HL-60 (cell line): ENCODE results near the gene RSU1.

ENCODE experiments used
- DNase-seq, 2 experiments: peaks; one replicate each; pipeline ENCODE4 v3.0.0-alpha.2; 2010 to 2020; ENCODE audit warnings: low read depth in 1 of 2, low spot score in 1 of 2
- H3K27ac ChIP-seq: fragments of 250-450 bp; sonication (Bioruptor Pico); replicated peaks from 2 replicates; pipeline ENCODE4 v1.5.1; 2020; ENCODE audit warnings: mild to moderate bottlenecking, moderate library complexity
- H3K27me3 ChIP-seq: fragments of 250-450 bp; sonication (Bioruptor Pico); 2 replicates; pipeline ENCODE4 v1.5.1; 2021; ENCODE audit warnings: mild to moderate bottlenecking, moderate library complexity; ENCODE audit not compliant: insufficient read depth, poor library complexity, severe bottlenecking
- H3K4me3 ChIP-seq: replicated peaks from 2 replicates; pipeline ENCODE4 v1.5.1; 2011; ENCODE audit warnings: mild to moderate bottlenecking, control low read depth, low read length; ENCODE audit not compliant: insufficient read depth
- GABPA ChIP-seq: IDR thresholded peaks from 2 replicates; pipeline ENCODE4 v1.6.1; 2012; ENCODE audit warnings: low read depth
- POLR2AphosphoS5 ChIP-seq: IDR thresholded peaks from 2 replicates; pipeline ENCODE4 v1.6.1; 2012; ENCODE audit warnings: low read depth
- SPI1 ChIP-seq: IDR thresholded peaks from 2 replicates; pipeline ENCODE4 v1.6.1; 2012; ENCODE audit warnings: low read depth, mild to moderate bottlenecking, borderline replicate concordance
- TF ChIP-seq, protein P1 (sequence below): IDR thresholded peaks from one replicate; pipeline ENCODE4 v1.5.1; 2011; ENCODE audit warnings: low read length, control low read depth, inconsistent platforms; ENCODE audit not compliant: insufficient read depth
- TF ChIP-seq, protein P2 (sequence below): IDR thresholded peaks from 2 replicates; pipeline ENCODE4 v1.6.1; 2012; ENCODE audit warnings: low read depth; ENCODE audit not compliant: insufficient replicate concordance

Gene RSU1

DNA sequence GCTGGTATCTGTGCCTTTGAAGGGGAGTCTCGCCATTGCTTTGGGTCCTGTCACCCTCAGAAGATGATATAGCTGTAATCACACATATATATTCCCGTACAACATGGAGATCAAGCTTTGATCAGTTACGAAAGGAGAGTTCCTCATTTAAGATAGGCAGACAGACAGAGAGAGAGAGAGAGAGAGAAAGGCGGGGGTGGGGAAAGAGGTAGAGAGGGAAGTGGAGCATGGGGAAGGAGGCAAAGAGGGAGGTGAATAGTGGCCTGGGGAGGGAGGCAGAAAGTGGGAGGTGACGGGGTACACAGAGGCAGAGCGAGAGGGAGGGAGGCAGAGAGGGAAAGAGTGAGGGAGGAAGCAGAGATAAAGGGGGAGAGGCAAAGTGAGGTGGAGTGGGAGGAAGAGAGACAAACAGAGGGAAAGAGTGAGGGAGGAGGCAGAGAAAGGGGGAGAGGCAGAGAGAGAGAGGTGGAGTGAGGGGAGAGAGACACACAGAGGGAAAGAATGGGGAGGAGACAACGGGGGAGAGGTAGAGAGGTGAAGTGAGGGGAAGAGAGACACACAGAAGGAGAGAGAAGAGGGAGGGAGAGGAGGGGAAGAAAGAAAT is 250.9 kb downstream of the RSU1 start:
- TF ChIP-seq, protein P1, sequence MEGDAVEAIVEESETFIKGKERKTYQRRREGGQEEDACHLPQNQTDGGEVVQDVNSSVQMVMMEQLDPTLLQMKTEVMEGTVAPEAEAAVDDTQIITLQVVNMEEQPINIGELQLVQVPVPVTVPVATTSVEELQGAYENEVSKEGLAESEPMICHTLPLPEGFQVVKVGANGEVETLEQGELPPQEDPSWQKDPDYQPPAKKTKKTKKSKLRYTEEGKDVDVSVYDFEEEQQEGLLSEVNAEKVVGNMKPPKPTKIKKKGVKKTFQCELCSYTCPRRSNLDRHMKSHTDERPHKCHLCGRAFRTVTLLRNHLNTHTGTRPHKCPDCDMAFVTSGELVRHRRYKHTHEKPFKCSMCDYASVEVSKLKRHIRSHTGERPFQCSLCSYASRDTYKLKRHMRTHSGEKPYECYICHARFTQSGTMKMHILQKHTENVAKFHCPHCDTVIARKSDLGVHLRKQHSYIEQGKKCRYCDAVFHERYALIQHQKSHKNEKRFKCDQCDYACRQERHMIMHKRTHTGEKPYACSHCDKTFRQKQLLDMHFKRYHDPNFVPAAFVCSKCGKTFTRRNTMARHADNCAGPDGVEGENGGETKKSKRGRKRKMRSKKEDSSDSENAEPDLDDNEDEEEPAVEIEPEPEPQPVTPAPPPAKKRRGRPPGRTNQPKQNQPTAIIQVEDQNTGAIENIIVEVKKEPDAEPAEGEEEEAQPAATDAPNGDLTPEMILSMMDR = no peak
- TF ChIP-seq SPI1 = peak; percentile 73; the same call in 1 of the 2 replicates

DNA sequence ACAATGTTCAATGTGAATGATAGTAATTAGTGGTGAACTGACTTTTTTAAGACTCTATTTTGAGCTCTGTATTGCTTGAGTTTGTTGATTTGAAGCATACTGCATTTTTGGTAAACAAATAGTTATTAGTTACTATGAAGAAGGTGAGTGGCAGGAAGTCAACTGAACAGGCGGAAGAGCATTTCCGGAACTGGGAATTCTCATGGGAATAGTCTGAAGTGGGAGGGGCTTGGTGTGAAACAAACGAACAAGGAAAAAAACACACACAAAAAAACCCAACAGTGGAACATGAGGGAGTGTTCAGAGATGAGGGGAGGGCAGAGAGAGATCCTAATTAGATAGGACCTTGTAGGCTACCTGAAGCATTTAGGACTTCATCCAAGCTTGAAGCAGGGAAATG is 251.6 kb downstream of the RSU1 start:
- DNase-seq = no peak
- H3K4me3 ChIP-seq = no peak overlapping the region

More for the DNA sequence above, 250.9 kb downstream of the RSU1 start:
- Histone ChIP-seq H3K27me3 (no peaks in the 10 kb centered on the region), H3K27ac (no peak overlapping the region), H3K4me3 (0 out of 2 replicates have a peak overlapping the region, but pooled peaks have one; percentile 6)
- peak; percentile 23 to 42 for DNase-seq

DNA sequence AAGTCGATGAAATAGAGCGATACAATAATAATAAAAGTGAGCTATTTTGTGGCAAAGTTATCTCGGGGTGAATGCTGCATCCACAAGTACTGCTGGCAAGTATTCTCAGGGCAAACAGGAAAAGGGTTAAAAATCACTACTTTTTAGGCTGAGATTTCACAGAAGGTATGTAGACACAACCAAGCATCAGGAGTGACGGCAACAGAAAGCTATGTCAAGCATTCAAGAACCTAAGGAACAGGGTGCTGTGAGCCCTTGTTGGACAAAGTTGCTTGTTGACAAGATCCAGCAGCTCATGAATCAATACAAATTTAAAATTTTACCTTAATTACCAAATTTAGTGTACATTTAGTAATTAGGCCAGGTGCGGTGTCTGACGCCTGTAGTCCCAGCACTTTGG is 254.3 kb downstream of the RSU1 start:
- no peak for DNase-seq
- no peaks in the 10 kb centered on the region for H3K27me3 ChIP-seq
- TF ChIP-seq POLR2AphosphoS5 (no peak), GABPA (no peak), SPI1 (no peak)
- TF ChIP-seq, protein P2, sequence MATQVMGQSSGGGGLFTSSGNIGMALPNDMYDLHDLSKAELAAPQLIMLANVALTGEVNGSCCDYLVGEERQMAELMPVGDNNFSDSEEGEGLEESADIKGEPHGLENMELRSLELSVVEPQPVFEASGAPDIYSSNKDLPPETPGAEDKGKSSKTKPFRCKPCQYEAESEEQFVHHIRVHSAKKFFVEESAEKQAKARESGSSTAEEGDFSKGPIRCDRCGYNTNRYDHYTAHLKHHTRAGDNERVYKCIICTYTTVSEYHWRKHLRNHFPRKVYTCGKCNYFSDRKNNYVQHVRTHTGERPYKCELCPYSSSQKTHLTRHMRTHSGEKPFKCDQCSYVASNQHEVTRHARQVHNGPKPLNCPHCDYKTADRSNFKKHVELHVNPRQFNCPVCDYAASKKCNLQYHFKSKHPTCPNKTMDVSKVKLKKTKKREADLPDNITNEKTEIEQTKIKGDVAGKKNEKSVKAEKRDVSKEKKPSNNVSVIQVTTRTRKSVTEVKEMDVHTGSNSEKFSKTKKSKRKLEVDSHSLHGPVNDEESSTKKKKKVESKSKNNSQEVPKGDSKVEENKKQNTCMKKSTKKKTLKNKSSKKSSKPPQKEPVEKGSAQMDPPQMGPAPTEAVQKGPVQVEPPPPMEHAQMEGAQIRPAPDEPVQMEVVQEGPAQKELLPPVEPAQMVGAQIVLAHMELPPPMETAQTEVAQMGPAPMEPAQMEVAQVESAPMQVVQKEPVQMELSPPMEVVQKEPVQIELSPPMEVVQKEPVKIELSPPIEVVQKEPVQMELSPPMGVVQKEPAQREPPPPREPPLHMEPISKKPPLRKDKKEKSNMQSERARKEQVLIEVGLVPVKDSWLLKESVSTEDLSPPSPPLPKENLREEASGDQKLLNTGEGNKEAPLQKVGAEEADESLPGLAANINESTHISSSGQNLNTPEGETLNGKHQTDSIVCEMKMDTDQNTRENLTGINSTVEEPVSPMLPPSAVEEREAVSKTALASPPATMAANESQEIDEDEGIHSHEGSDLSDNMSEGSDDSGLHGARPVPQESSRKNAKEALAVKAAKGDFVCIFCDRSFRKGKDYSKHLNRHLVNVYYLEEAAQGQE = no peak
- TF ChIP-seq, protein P1 = no peak
- no peak overlapping the region for H3K4me3 ChIP-seq
- no peak overlapping the region for H3K27ac ChIP-seq

More for the DNA sequence above, 251.6 kb downstream of the RSU1 start:
- TF ChIP-seq GABPA (no peak), POLR2AphosphoS5 (no peak), SPI1 (no peak)
- TF ChIP-seq, protein P2 = no peak
- TF ChIP-seq, protein P1 = no peak
- Histone ChIP-seq H3K27ac (no peak overlapping the region), H3K27me3 (no peaks in the 10 kb centered on the region)

DNA sequence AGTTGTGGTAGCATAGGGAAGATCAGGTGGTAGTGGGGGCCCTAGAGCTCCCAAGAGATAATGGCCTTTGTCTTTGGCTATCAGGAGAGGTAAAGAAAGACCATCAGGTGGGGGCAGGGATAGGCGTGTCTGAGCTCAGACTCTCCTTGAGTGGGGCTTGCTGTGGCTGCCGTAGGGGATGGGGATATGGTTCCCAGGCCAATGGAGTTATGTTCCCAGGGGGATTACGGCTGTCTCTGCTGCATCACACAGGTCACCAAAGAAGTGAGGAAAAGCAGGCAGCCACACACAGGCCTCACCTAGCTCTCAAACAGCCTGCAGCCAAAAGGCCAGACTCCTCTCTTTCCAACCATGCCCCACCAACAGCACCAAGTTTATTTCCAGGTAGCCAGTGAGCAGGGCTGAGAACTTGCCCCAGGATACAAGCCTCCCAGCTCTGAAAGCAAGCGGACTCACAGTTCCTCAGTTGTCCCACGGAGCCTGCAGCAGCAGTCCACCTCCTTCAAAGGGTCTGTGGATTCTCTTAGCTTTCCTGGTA is 257.9 kb downstream of the RSU1 start:
- H3K27ac ChIP-seq = no peak overlapping the region
- no peaks in the 10 kb centered on the region for H3K27me3 ChIP-seq
- no peak for DNase-seq
- H3K4me3 ChIP-seq = no peak overlapping the region
- TF ChIP-seq, protein P2 = no peak
- TF ChIP-seq SPI1 (no peak), POLR2AphosphoS5 (no peak), GABPA (no peak)
- TF ChIP-seq, protein P1 = no peak
